H7 (cell line): ENCODE measurements around the gene KIT. TPM values are rescaled to one million over a fixed set of nuclear protein-coding genes. Genes with fewer than 3 reads are reported as not detected.

Experiments
- DNase-seq: peaks from one replicate; pipeline ENCODE4 v3.0.0; 2012
- H3K27me3 ChIP-seq: 2 replicates; pipeline ENCODE4 v1.6.0; 2011; ENCODE audit warnings: mild to moderate bottlenecking, low read length; ENCODE audit not compliant: control insufficient read depth, insufficient read depth
- H3K36me3 ChIP-seq: replicated peaks from 2 replicates; pipeline ENCODE4 v1.5.1; 2011; ENCODE audit warnings: low read length; ENCODE audit not compliant: control insufficient read depth, insufficient read depth
- H3K4me3 ChIP-seq: 2 replicates; pipeline ENCODE4 v1.5.1; 2011; ENCODE audit warnings: low read depth, mild to moderate bottlenecking, control low read depth, low read length, moderate library complexity; ENCODE audit not compliant: insufficient read depth
- total RNA-seq: library from RNA; depleted of rRNA; stranded (reverse); fragments of >200 nt; shearing (Covaris generic); gene quantifications from 2 replicates; pipeline ENCODE4 v1.2.3, GENCODE V29; 2014

Gene KIT
- total RNA-seq, 1 experiment from 2014 or later = 9.6 TPM

GRCh38 chr4:54651050-54651449 lies 6.7 kb upstream of the KIT start:
- no peak for DNase-seq
- Histone ChIP-seq H3K4me3 (no peak overlapping the region), H3K27me3 (peaks cover 4% of the 10 kb centered on the region), H3K36me3 (no peaks in the 10 kb centered on the region)

DNA sequence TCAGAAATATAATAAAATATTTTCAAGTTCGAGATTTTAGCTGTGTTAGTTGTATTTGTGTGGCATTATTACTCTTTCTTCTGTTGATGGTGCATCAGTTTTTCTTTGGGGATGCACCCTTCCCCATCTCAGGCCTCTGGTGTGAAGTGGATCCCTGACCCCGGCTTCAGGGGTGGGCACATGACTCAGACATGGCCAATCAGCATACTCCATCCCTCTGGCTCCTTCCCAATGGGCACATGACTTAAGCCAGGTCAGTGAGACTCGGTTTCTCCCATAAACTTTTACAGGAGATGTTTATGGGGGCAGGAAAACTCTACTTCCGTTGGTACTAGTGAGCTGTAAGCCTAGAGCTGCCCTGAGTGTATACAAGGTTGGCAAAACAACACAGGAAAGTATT lies 3.0 kb upstream of the KIT start:
- Histone ChIP-seq H3K27me3 (peaks cover 40% of the 10 kb centered on the region), H3K36me3 (no peaks in the 10 kb centered on the region), H3K4me3 (no peak overlapping the region)
- no peak for DNase-seq

- peak overlapping the region; percentile 72 for H3K4me3 ChIP-seq
- no peaks in the 10 kb centered on the region for H3K36me3 ChIP-seq
- peaks cover 49% of the 10 kb centered on the region for H3K27me3 ChIP-seq
- DNase-seq = peak; percentile 77
Observed at GRCh38 chr4:54657185-54657550, 589 bp upstream of the KIT start.

DNA sequence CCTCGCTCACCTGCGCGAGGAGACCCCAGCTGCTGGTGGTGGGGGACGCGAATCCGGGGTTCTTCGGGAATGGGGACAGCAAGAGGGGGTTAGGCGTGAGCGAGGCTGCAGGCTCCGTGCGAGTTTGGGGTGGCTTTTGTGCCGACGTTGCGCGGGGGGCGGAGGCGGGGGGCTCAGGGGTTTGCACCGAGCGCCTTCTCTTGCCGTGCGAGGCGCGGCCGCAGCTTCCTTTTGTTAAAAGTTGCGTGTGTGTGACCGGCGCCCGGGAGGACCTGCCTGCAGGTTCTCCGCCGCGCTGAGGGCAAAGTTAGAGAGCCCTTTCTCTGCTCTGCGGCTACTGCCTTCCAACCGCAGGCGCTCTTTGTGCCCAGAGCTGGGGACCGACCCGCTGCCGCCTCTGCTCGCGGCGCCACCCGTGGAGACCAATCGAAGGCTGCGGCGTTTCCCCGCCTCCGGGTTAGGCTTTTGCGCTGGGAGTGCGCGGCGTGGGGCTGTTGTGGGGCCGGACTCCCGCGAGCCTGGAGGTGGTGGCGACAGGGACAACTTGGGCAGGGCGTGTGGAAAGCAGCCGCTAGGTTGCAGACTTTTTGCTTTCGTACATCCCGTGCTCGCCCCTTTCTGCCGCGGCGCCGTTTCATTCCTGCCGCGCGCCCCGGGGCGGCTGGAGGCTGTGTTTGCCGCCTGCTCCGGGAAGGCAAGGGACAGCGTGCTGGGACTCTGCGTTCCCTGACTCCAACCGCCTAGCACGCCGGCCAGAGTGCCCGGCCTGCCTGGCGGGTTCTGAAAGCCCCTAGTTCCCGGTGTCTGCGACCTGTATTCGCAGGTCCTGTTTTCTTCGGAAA lies 716 bp downstream of the KIT start:
- peak; percentile 73 for DNase-seq
- H3K4me3 ChIP-seq = peak overlapping the region; percentile 72
- H3K27me3 ChIP-seq = peaks cover 49% of the 10 kb centered on the region
- H3K36me3 ChIP-seq = no peaks in the 10 kb centered on the region

DNA sequence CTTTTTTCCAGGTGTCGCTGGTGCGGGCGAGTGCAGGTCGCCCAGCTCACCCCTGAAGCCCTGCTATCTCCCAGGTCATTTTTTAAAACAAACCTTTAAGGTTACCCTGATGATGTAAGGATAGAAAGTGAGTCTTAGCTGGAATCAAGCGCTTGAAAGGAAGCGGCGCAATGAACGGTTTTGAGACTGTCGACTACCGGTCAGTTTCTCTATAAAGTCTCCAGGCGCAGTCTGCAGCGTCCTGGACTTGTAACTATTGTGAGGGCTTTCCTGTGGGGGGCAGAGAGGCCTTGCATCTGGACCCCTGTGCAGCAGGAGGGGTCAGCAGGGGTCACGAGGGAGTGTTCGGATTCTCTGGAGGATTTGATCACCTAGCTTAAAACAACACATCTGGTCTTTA lies 1.6 kb downstream of the KIT start:
- Histone ChIP-seq H3K36me3 (no peaks in the 10 kb centered on the region), H3K27me3 (peaks cover 49% of the 10 kb centered on the region), H3K4me3 (peak overlapping the region; percentile 72)
- DNase-seq = peak; percentile 32

DNA sequence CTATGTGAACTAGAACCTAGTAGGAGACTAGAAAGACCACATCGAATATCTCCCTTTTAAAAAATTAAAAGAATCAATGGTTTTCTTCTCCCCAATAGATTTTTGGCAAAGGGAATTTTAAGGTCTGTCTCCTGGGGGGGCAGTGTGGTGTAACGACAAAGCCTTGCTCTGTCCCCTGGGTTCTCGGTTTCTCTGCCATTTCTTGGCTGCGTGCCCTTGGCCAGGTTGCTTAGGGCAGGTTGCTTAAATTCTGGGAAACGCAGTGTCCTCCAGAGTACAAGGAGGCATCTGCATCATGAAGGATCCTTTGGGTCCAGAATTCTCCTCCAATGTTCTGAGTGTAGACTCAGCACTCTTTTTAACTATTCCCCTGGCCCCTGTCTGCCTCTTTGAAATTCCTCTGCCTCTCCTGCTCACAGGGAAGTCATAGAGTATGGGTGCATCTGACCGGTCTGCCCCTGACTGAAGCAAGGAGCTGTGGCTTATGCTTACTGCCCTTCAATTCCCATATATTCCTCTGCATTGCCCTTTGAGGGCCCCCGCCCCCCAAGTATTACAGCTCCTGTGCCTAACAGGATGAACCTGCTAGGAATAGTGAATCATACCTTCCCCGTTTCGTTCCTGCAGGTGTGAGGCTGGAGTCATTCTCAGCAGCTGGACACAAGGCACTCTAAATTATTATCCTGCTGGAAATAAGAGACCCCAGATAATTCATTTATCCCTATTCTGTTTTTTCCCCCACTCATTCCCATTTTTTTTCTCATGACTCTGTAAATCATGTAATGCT lies 2.2 kb downstream of the KIT start:
- peaks cover 49% of the 10 kb centered on the region for H3K27me3 ChIP-seq
- peak overlapping the region; percentile 72 for H3K4me3 ChIP-seq
- no peak for DNase-seq
- H3K36me3 ChIP-seq = no peaks in the 10 kb centered on the region

GRCh38 chr4:54660591-54660990 lies 2.8 kb downstream of the KIT start:
- no peaks in the 10 kb centered on the region for H3K36me3 ChIP-seq
- H3K4me3 ChIP-seq = no peak overlapping the region
- peaks cover 49% of the 10 kb centered on the region for H3K27me3 ChIP-seq
- DNase-seq = no peak

DNA sequence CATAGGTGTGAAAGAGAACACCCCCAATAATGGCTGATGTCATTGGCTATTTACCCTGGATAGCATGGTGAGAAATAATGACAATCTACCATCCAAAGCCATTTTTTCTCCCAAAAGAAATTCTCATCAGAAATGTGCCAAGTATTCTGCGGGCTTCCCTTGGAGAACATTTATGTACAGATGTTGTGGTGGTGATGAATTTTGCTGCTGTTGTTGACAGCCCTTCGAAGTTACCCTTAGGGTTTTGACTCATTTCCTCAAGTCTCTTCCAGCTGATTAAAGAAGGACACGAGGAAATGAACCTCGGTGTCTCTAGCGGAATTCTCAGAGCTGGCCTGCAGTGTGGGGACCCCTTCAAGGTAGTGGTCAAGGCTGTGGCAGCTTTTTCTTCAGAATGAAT lies 3.4 kb downstream of the KIT start:
- peaks cover 44% of the 10 kb centered on the region for H3K27me3 ChIP-seq
- H3K36me3 ChIP-seq = no peaks in the 10 kb centered on the region
- H3K4me3 ChIP-seq = no peak overlapping the region
- DNase-seq = no peak

- peaks cover 39% of the 10 kb centered on the region for H3K27me3 ChIP-seq
- no peak for DNase-seq
- no peaks in the 10 kb centered on the region for H3K36me3 ChIP-seq
- no peak overlapping the region for H3K4me3 ChIP-seq
Observed at GRCh38 chr4:54661686-54662085, 3.9 kb downstream of the KIT start.

- Histone ChIP-seq H3K36me3 (no peaks in the 10 kb centered on the region), H3K4me3 (no peak overlapping the region), H3K27me3 (peaks cover 35% of the 10 kb centered on the region)
- DNase-seq = no peak
Observed at GRCh38 chr4:54662123-54662522, 4.4 kb downstream of the KIT start.

DNA sequence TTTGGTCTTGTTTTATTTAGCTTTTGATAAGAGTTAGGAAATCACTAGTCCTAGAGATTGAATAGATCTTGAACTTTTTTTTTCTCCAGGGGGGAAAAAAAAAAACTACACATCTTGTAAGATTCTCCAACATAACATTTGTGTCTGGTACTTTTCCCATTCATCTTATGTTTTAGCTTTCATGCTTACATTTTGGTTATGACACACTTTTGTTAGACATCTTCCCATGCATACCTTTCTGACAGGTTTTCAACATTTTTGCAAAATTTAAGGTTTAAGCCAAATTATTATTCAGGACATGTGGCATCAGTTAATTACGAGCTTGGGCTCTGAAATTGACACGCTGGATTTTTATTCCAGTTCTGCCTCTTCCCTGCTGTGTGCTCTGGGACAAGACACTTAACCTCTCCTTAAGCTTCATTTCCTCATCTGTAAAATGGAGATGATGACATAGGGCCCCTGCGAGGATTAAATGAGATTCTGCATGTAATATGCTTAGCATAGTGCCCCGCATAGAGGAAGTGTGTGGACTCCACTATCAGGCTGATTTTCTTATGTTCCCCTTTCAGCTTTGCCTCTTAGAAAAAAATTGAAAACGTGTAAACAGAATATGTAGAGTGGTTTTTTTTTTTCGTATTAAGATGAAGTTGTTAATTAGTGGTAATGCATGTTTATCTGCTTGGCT lies 5.3 kb downstream of the KIT start:
- peaks cover 26% of the 10 kb centered on the region for H3K27me3 ChIP-seq
- H3K36me3 ChIP-seq = no peaks in the 10 kb centered on the region
- DNase-seq = no peak
- no peak overlapping the region for H3K4me3 ChIP-seq

DNA sequence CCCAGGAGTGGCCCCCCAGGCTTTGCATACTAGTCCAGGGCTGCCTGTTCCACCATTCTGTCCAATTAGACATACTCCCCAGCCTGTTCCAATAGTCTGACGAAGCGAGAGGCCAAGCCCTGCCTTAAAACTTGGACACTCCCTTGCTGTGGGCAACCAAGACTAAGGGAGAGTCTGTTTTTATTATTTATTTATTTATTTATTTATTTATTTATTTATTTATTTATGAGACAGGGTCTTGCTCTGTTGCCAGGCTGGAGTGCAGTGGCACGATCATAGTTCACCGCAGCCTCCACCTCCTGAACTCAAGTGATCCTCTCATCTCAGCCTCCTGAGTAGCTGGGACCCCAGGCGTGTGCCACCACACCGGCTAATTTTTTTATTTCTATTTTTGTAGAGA lies 6.6 kb downstream of the KIT start:
- Histone ChIP-seq H3K4me3 (no peak overlapping the region), H3K27me3 (peaks cover 13% of the 10 kb centered on the region), H3K36me3 (no peaks in the 10 kb centered on the region)
- DNase-seq = no peak

- Histone ChIP-seq H3K27me3 (no peaks in the 10 kb centered on the region), H3K36me3 (no peaks in the 10 kb centered on the region), H3K4me3 (no peak overlapping the region)
- no peak for DNase-seq
Observed at GRCh38 chr4:54668014-54668611, 10.4 kb downstream of the KIT start.

- no peak overlapping the region for H3K4me3 ChIP-seq
- DNase-seq = peak; percentile 43
- no peaks in the 10 kb centered on the region for H3K27me3 ChIP-seq
- H3K36me3 ChIP-seq = no peaks in the 10 kb centered on the region
Observed at GRCh38 chr4:54669831-54670230, 12.1 kb downstream of the KIT start.
